Natural killer cell (primary cell): ENCODE results near the gene DTNB. TPM values are rescaled to one million over a fixed set of nuclear protein-coding genes. Genes with fewer than 3 reads are reported as not detected.

Experiments used
- ATAC-seq, 3 donors: fragments of 150-1000 bp in 2 of 3; fragments of 200-7000 bp in 1 of 3; cut with Tn5 transposase; 1 replicate in 1 of 3; 2 replicates in 2 of 3; pipeline ENCODE4 v1.10.0; 2021; ENCODE audit warnings: mild to moderate bottlenecking in 2 of 3, moderate library complexity in 2 of 3
- DNase-seq, 2 donors: peaks; one replicate each; pipeline versions ENCODE4 v3.0.0 to v3.0.0-alpha.2; 2013 to 2021; ENCODE audit warnings: mixed read lengths in 1 of 2
- H3K27ac ChIP-seq: one replicate; pipeline ENCODE4 v1.5.1; 2013; ENCODE audit warnings: mild to moderate bottlenecking, low read length
- H3K27me3 ChIP-seq: one replicate; pipeline ENCODE4 v1.6.1; 2013; ENCODE audit warnings: low read length; ENCODE audit not compliant: control insufficient read depth, insufficient read depth
- H3K36me3 ChIP-seq: one replicate; pipeline ENCODE4 v1.6.1; 2013; ENCODE audit warnings: low read length; ENCODE audit not compliant: control insufficient read depth, insufficient read depth
- H3K4me1 ChIP-seq: one replicate; pipeline ENCODE4 v1.6.1; 2013; ENCODE audit warnings: low read length; ENCODE audit not compliant: control insufficient read depth, insufficient read depth
- H3K4me3 ChIP-seq: one replicate; pipeline ENCODE4 v1.5.1; 2013; ENCODE audit warnings: low read length
- H3K9me3 ChIP-seq: one replicate; pipeline ENCODE4 v1.6.1; 2013; ENCODE audit warnings: low read length; ENCODE audit not compliant: control insufficient read depth, insufficient read depth
- H3K27ac Mint-ChIP-seq, 2 donors: one replicate each; pipeline ENCODE4 v1.8.0; 2022; ENCODE audit warnings: mild to moderate bottlenecking in 2 of 2, mixed read lengths in 2 of 2, moderate library complexity in 1 of 2
- H3K27me3 Mint-ChIP-seq, 2 donors: one replicate each; pipeline ENCODE4 v1.8.0; 2022; ENCODE audit warnings: low read depth in 2 of 2, mixed read lengths in 2 of 2
- H3K36me3 Mint-ChIP-seq: one replicate; pipeline ENCODE4 v1.8.0; 2022; ENCODE audit warnings: mixed read lengths
- H3K4me1 Mint-ChIP-seq, 2 donors: one replicate each; pipeline ENCODE4 v1.8.0; 2022; ENCODE audit warnings: mixed read lengths in 2 of 2
- H3K4me3 Mint-ChIP-seq: one replicate; pipeline ENCODE4 v1.8.0; 2022; ENCODE audit warnings: mild to moderate bottlenecking, moderate library complexity, mixed read lengths
- H3K9me3 Mint-ChIP-seq, 2 donors: one replicate each; pipeline ENCODE4 v1.8.0; 2022; ENCODE audit warnings: mixed read lengths in 2 of 2
- WGBS: methylation state at CpG from one replicate; pipeline ENCODE4 v1.1.7; 2013; ENCODE audit warnings: missing lambda C conversion rate; ENCODE audit not compliant: insufficient coverage; 5-methylcytosine and 5-hydroxymethylcytosine counted together
- intact Hi-C: fragments of 100-400 bp; cut with micrococcal nuclease; formaldehyde crosslinking; loops from one replicate; pipeline ENCODE4 v1.14.2; 2022
- total RNA-seq, 4 donors: library from RNA; stranded (reverse); fragments of 120-200 nt in 1 of 4; gene quantifications; one replicate each; pipeline versions ENCODE4 v1.2.3 to v1.2.4, GENCODE V29; 2013 to 2022
- TF ChIP-seq, protein P1 (sequence below): fragments of 200-600 bp; IDR thresholded peaks from one replicate; pipeline ENCODE4 v1.8.0; 2022; ENCODE audit warnings: antibody characterized with exemption

The DTNB gene
- total RNA-seq, 3 donors from 2014 or later (not counting 1 experiment from before 2014, with no cell fraction given), result 20.8 to 33.7 (median 23.6) TPM

DNA sequence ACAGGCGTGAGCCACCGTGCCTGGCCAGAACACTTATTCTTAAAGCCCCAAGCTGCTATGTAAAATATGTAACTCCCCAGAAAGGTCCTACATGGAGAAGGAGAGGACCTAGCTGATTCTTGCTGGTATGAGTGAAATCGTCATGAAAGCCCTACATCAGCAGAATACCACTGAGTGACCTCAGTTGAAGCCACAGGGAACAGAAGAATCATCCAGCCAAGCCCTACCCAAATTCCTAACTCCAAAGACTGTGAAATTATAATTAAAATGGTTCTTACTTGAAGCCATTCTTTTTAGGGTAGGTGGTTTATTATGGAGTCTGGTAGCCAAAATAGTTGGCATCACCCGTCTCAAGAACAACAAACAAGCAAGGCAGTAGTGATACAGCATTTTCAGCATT lies 4.5 kb upstream of the DTNB start:
- Histone ChIP-seq H3K36me3 (no peaks in the 10 kb centered on the region), H3K27me3 (no peaks in the 10 kb centered on the region), H3K27ac (no peak overlapping the region), H3K4me3 (no peak overlapping the region), H3K9me3 (no peaks in the 10 kb centered on the region), H3K4me1 (peaks cover 5% of the 10 kb centered on the region)
- H3K4me3 Mint-ChIP-seq, result no peak overlapping the region
- peaks cover 0 to 5% of the 10 kb centered on the region in 2 donors for H3K4me1 Mint-ChIP-seq
- TF ChIP-seq, protein P1, sequence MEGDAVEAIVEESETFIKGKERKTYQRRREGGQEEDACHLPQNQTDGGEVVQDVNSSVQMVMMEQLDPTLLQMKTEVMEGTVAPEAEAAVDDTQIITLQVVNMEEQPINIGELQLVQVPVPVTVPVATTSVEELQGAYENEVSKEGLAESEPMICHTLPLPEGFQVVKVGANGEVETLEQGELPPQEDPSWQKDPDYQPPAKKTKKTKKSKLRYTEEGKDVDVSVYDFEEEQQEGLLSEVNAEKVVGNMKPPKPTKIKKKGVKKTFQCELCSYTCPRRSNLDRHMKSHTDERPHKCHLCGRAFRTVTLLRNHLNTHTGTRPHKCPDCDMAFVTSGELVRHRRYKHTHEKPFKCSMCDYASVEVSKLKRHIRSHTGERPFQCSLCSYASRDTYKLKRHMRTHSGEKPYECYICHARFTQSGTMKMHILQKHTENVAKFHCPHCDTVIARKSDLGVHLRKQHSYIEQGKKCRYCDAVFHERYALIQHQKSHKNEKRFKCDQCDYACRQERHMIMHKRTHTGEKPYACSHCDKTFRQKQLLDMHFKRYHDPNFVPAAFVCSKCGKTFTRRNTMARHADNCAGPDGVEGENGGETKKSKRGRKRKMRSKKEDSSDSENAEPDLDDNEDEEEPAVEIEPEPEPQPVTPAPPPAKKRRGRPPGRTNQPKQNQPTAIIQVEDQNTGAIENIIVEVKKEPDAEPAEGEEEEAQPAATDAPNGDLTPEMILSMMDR, result no peak
- no peaks in the 10 kb centered on the region for H3K9me3 Mint-ChIP-seq
- H3K27me3 Mint-ChIP-seq, result no peaks in the 10 kb centered on the region
- DNase-seq (no peak), ATAC-seq (no peak)
- no peak overlapping the region for H3K27ac Mint-ChIP-seq
- H3K36me3 Mint-ChIP-seq, result no peaks in the 10 kb centered on the region
- intact Hi-C loops, result loop anchor here (10.0 kb wide), 1 partner anchor 313 kb away; no protein-coding TSS in a partner anchor
- WGBS, result 93% methylated on average over 4 of the region's 4 CpGs

DNA sequence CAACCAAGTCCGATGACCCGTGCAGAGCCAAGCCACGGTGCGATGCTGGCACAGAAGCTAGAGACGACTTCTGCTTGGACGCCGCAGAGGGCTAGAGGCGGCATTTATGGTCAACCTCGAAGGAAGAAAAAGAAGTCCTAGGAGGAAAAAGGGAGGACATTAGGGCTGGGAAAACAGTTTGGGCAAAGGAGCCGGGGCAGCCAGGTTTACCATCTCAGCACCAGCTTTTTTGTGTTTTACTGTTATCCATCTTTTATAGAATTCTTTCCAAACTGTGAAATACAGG lies 643 bp upstream of the DTNB start:
- no peaks in the 10 kb centered on the region for H3K9me3 ChIP-seq
- ATAC-seq, result no peak
- H3K27me3 Mint-ChIP-seq, result no peaks in the 10 kb centered on the region
- H3K4me3 Mint-ChIP-seq, result peak overlapping the region; percentile 86
- H3K27ac ChIP-seq, result peak overlapping the region; percentile 49
- H3K36me3 ChIP-seq, result no peaks in the 10 kb centered on the region
- peaks cover 14 to 19% of the 10 kb centered on the region in 2 donors for H3K4me1 Mint-ChIP-seq
- no peaks in the 10 kb centered on the region for H3K9me3 Mint-ChIP-seq
- peak overlapping the region; percentile 37 to 77 for H3K27ac Mint-ChIP-seq
- peaks cover 17% of the 10 kb centered on the region for H3K4me1 ChIP-seq
- no peak for DNase-seq
- H3K27me3 ChIP-seq, result no peaks in the 10 kb centered on the region
- TF ChIP-seq, protein P1, result no peak
- intact Hi-C loops, result loop anchor here (10.0 kb wide), 1 partner anchor 309 kb away; no protein-coding TSS in a partner anchor
- no peaks in the 10 kb centered on the region for H3K36me3 Mint-ChIP-seq
- H3K4me3 ChIP-seq, result peak overlapping the region; percentile 64
- 18% methylated on average over 10 of the region's 10 CpGs for WGBS

DNA sequence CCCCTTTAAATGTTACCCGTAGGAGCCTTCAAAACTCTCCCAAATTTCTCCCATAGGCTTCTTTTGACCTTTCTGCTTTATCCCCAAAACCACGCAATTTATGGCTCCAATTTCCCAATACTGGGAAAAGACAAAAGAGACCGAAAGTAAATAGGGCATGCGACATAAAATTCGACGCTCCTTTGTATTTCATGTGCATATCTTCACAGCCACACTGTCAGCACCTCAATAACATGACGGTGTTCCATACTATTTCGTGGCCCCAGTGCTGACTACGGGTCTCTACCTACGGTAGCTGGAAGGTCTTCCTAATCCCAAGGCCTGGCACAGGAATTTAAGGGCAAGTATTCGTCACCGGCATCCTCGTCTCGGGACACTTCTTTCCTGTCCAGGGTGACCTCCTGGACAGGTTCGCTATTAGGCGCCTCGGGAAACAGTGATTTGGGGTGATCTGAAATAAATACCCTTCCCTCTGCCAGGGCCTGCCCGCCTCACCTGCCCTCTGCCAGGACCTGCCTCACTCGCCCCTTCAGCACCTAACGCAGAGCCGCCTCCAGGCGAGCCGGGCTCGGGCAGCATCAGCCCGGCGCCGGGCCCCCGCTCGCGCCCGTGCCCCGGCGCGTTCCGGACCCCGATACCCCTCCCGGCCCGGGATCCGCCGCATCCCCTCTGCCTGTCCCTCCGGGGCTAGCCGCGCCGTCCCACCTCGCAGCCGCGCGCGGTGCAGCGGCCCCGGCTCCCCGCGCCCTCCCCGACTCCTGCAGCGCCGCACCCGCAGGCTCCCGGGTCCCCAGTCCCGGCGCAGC lies 680 bp downstream of the DTNB start:
- TF ChIP-seq, protein P1, result no peak
- Mint-ChIP-seq H3K4me3 (peak overlapping the region; percentile 88), H3K27ac (peak overlapping the region; percentile 47 to 77), H3K4me1 (peaks cover 14 to 19% of the 10 kb centered on the region in 2 donors), H3K27me3 (no peaks in the 10 kb centered on the region), H3K36me3 (no peaks in the 10 kb centered on the region), H3K9me3 (no peaks in the 10 kb centered on the region)
- ATAC-seq (peak; percentile 74 to 83 (median 77)), DNase-seq (peak; percentile 60 to 81)
- Histone ChIP-seq H3K27me3 (no peaks in the 10 kb centered on the region), H3K4me1 (peaks cover 17% of the 10 kb centered on the region), H3K4me3 (peak overlapping the region; percentile 42), H3K36me3 (no peaks in the 10 kb centered on the region), H3K27ac (peak overlapping the region; percentile 4), H3K9me3 (no peaks in the 10 kb centered on the region)
- 4% methylated on average over 60 of the region's 60 CpGs for WGBS
- intact Hi-C loops, result loop anchor here (2.0 to 10.0 kb wide), 2 partner anchors 206 to 308 kb away; partner anchors contain the start of gene ASXL2
